PC-9 (cell line): ENCODE results near the gene NEK4. TPM values are rescaled to one million over a fixed set of nuclear protein-coding genes. Genes with fewer than 3 reads are reported as not detected.

Experiments used
- BruUV-seq: library from RNA; stranded (reverse); fragments of 400-500 nt; replicated peaks from 2 replicates; lab custom pipeline; 2021; lab: Mats Ljungman, UMichigan
- CTCF ChIA-PET: fragments of 300-600 bp; sonication (Branson Sonifier 250); formaldehyde crosslinking; loops from one replicate; lab custom pipeline; 2022; ENCODE audit warnings: antibody characterized with exemption; lab: Charles Lee
- POLR2A ChIA-PET: fragments of 300-600 bp; sonication (Branson Sonifier 250); formaldehyde crosslinking; loops from one replicate; lab custom pipeline; 2022; ENCODE audit warnings: antibody characterized with exemption; ENCODE audit not compliant: unreplicated experiment; lab: Charles Lee
- DNase-seq, 2 experiments: peaks; one replicate each; pipeline versions ENCODE4 v3.0.0 to v3.0.0-alpha.2; 2015 to 2022; ENCODE audit warnings: mixed read lengths in 1 of 2
- H2AFZ ChIP-seq: fragments of 200-600 bp; sonication (generic); 2 replicates; pipeline ENCODE4 v1.8.1; 2017; ENCODE audit warnings: antibody characterized with exemption
- H3F3A ChIP-seq: fragments of 200-600 bp; sonication (generic); 2 replicates; pipeline ENCODE4 v1.8.1; 2017; ENCODE audit warnings: antibody characterized with exemption, mild to moderate bottlenecking, low read depth; ENCODE audit not compliant: insufficient read depth
- H3K27ac ChIP-seq: fragments of 200-600 bp; sonication (generic); 2 replicates; pipeline ENCODE4 v1.6.1; 2016; ENCODE audit warnings: mixed run types
- H3K27me3 ChIP-seq: fragments of 200-600 bp; sonication (generic); 2 replicates; pipeline ENCODE4 v1.6.1; 2016; ENCODE audit warnings: low read depth, mixed run types; ENCODE audit not compliant: insufficient read depth
- H3K36me3 ChIP-seq: fragments of 200-600 bp; sonication (generic); 2 replicates; pipeline ENCODE4 v1.6.1; 2016; ENCODE audit warnings: low read depth, mixed run types
- H3K4me1 ChIP-seq: fragments of 200-600 bp; sonication (generic); replicated peaks from 2 replicates; pipeline ENCODE4 v1.6.1; 2016; ENCODE audit warnings: mixed run types; ENCODE audit not compliant: insufficient read depth
- H3K4me2 ChIP-seq: fragments of 200-600 bp; sonication (generic); 2 replicates; pipeline ENCODE4 v1.6.1; 2017; ENCODE audit warnings: mixed run types
- H3K4me3 ChIP-seq: fragments of 200-600 bp; sonication (generic); 2 replicates; pipeline ENCODE4 v1.6.1; 2016; ENCODE audit warnings: mixed run types
- H3K79me2 ChIP-seq: fragments of 200-600 bp; sonication (generic); 2 replicates; pipeline ENCODE4 v1.6.1; 2017; ENCODE audit warnings: low read depth, mixed run types
- H3K9me2 ChIP-seq: fragments of 200-600 bp; sonication (generic); 2 replicates; pipeline ENCODE4 v1.8.1; 2017; ENCODE audit warnings: mild to moderate bottlenecking; ENCODE audit not compliant: insufficient read depth
- H3K9me3 ChIP-seq: fragments of 200-600 bp; sonication (generic); 2 replicates; pipeline ENCODE4 v1.8.1; 2016; ENCODE audit warnings: low read depth; ENCODE audit not compliant: insufficient read depth
- H4K20me1 ChIP-seq: fragments of 200-600 bp; sonication (generic); 2 replicates; pipeline ENCODE4 v1.8.1; 2017; ENCODE audit not compliant: insufficient read depth
- CTCF ChIP-seq: fragments of 200-600 bp; sonication (generic); conservative IDR thresholded peaks from 2 replicates; pipeline ENCODE4 v1.6.1; 2017; ENCODE audit warnings: mixed run types, antibody characterized with exemption, mild to moderate bottlenecking, moderate library complexity
- EZH2 ChIP-seq: fragments of 200-600 bp; sonication (generic); IDR thresholded peaks from 2 replicates; pipeline ENCODE4 v1.8.0; 2017; ENCODE audit warnings: antibody characterized with exemption, low read depth
- intact Hi-C: fragments of 100-400 bp; cut with micrococcal nuclease; formaldehyde crosslinking; loops from one replicate; pipeline ENCODE4 v1.10.0; 2022; ENCODE audit not compliant: unreplicated experiment
- total RNA-seq: library from RNA; stranded (reverse); gene quantifications from 2 replicates; pipeline ENCODE4 v1.2.3, GENCODE V29; 2021

The NEK4 gene
- total RNA-seq, 1 experiment from 2014 or later = 36.5 TPM

- no peak overlapping the region for H3K27ac ChIP-seq
- ChIA-PET CTCF (no interaction called here), POLR2A (no interaction called here)
- no peaks in the 10 kb centered on the region for H3K36me3 ChIP-seq
- no peaks in the 10 kb centered on the region for H3K9me3 ChIP-seq
- no peak overlapping the region for H3K4me2 ChIP-seq
- H3K4me1 ChIP-seq = no peaks in the 10 kb centered on the region
- no peaks in the 10 kb centered on the region for H4K20me1 ChIP-seq
- H3F3A ChIP-seq = no peaks in the 10 kb centered on the region
- H2AFZ ChIP-seq = no peak overlapping the region
- no peaks in the 10 kb centered on the region for H3K9me2 ChIP-seq
- no TSS peak for BruUV-seq
- no peaks in the 10 kb centered on the region for H3K79me2 ChIP-seq
- intact Hi-C loops = no loop called here
- no peaks in the 10 kb centered on the region for H3K27me3 ChIP-seq
- TF ChIP-seq CTCF = no peak
- H3K4me3 ChIP-seq = no peak overlapping the region
- no peak for DNase-seq
Observed at GRCh38 chr3:52817221-52817620, 46.5 kb upstream of the NEK4 start.

DNA sequence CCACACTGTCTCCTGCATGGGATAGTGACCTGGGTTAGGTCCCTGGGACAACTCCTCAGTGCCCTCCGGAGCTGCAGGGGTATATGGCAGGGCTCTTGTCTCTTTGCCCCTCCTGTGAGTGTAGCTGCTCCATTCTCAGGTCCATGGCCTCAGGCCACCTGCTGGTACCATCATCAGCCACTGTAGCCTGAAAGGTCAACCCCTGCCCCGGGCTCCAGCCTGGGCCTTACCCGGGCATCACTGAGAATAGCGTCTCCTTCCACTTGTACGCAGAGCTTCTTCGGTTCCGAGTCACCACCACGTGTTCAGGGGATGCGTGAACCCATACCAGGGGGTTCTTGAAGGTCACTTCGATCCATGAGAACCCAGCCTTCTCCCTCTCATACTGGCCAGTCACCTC, 45.9 kb upstream of the NEK4 start:
- intact Hi-C loops = no loop called here
- TF ChIP-seq EZH2 (no peak), CTCF (no peak)

GRCh38 chr3:52816199-52816598, 45.5 kb upstream of the NEK4 start:
- intact Hi-C loops = no loop called here
- Histone ChIP-seq H3K4me1 (no peaks in the 10 kb centered on the region), H3K36me3 (no peaks in the 10 kb centered on the region), H4K20me1 (no peaks in the 10 kb centered on the region), H3F3A (no peaks in the 10 kb centered on the region), H3K9me3 (no peaks in the 10 kb centered on the region), H3K4me2 (no peak overlapping the region), H3K27me3 (no peaks in the 10 kb centered on the region), H2AFZ (no peak overlapping the region), H3K9me2 (no peaks in the 10 kb centered on the region), H3K4me3 (no peak overlapping the region), H3K79me2 (no peaks in the 10 kb centered on the region), H3K27ac (no peak overlapping the region)
- TF ChIP-seq CTCF = no peak
- TF ChIP-seq EZH2 = no peak
- BruUV-seq = no TSS peak
- no peak for DNase-seq
- POLR2A ChIA-PET = no interaction called here
- CTCF ChIA-PET = interaction anchor here (0.6 kb wide), 1 partner anchor 662 kb away, joined by 9 read pairs; the partner anchor contains the start of gene POC1A

More for the DNA sequence above, 45.9 kb upstream of the NEK4 start:
- H3K36me3 ChIP-seq = no peaks in the 10 kb centered on the region
- no peak overlapping the region for H3K4me3 ChIP-seq
- H2AFZ ChIP-seq = no peak overlapping the region
- no peaks in the 10 kb centered on the region for H3K9me3 ChIP-seq
- H3K79me2 ChIP-seq = no peaks in the 10 kb centered on the region
- no peaks in the 10 kb centered on the region for H3F3A ChIP-seq
- no peaks in the 10 kb centered on the region for H3K4me1 ChIP-seq
- H3K4me2 ChIP-seq = no peak overlapping the region
- DNase-seq = no peak
- H3K27me3 ChIP-seq = no peaks in the 10 kb centered on the region
- H4K20me1 ChIP-seq = no peaks in the 10 kb centered on the region
- no peak overlapping the region for H3K27ac ChIP-seq
- H3K9me2 ChIP-seq = no peaks in the 10 kb centered on the region
- no TSS peak for BruUV-seq
- CTCF ChIA-PET = no interaction called here
- POLR2A ChIA-PET = no interaction called here
